Natural killer cell (primary cell): ENCODE data around the gene KRTCAP2. TPM values are rescaled to one million over a fixed set of nuclear protein-coding genes. Genes with fewer than 3 reads are reported as not detected.

ENCODE experiments used
- ATAC-seq, 3 donors: fragments of 150-1000 bp in 2 of 3; fragments of 200-7000 bp in 1 of 3; cut with Tn5 transposase; 1 replicate in 1 of 3; 2 replicates in 2 of 3; pipeline ENCODE4 v1.10.0; 2021; ENCODE audit warnings: mild to moderate bottlenecking in 2 of 3, moderate library complexity in 2 of 3
- DNase-seq, 2 donors: peaks; one replicate each; pipeline versions ENCODE4 v3.0.0 to v3.0.0-alpha.2; 2013 to 2021; ENCODE audit warnings: mixed read lengths in 1 of 2
- H3K27ac ChIP-seq: one replicate; pipeline ENCODE4 v1.5.1; 2013; ENCODE audit warnings: mild to moderate bottlenecking, low read length
- H3K27me3 ChIP-seq: one replicate; pipeline ENCODE4 v1.6.1; 2013; ENCODE audit warnings: low read length; ENCODE audit not compliant: control insufficient read depth, insufficient read depth
- H3K36me3 ChIP-seq: one replicate; pipeline ENCODE4 v1.6.1; 2013; ENCODE audit warnings: low read length; ENCODE audit not compliant: control insufficient read depth, insufficient read depth
- H3K4me1 ChIP-seq: one replicate; pipeline ENCODE4 v1.6.1; 2013; ENCODE audit warnings: low read length; ENCODE audit not compliant: control insufficient read depth, insufficient read depth
- H3K4me3 ChIP-seq: one replicate; pipeline ENCODE4 v1.5.1; 2013; ENCODE audit warnings: low read length
- H3K9me3 ChIP-seq: one replicate; pipeline ENCODE4 v1.6.1; 2013; ENCODE audit warnings: low read length; ENCODE audit not compliant: control insufficient read depth, insufficient read depth
- H3K27ac Mint-ChIP-seq, 2 donors: one replicate each; pipeline ENCODE4 v1.8.0; 2022; ENCODE audit warnings: mild to moderate bottlenecking in 2 of 2, mixed read lengths in 2 of 2, moderate library complexity in 1 of 2
- H3K27me3 Mint-ChIP-seq, 2 donors: one replicate each; pipeline ENCODE4 v1.8.0; 2022; ENCODE audit warnings: low read depth in 2 of 2, mixed read lengths in 2 of 2
- H3K36me3 Mint-ChIP-seq: one replicate; pipeline ENCODE4 v1.8.0; 2022; ENCODE audit warnings: mixed read lengths
- H3K4me1 Mint-ChIP-seq, 2 donors: one replicate each; pipeline ENCODE4 v1.8.0; 2022; ENCODE audit warnings: mixed read lengths in 2 of 2
- H3K4me3 Mint-ChIP-seq: one replicate; pipeline ENCODE4 v1.8.0; 2022; ENCODE audit warnings: mild to moderate bottlenecking, moderate library complexity, mixed read lengths
- H3K9me3 Mint-ChIP-seq, 2 donors: one replicate each; pipeline ENCODE4 v1.8.0; 2022; ENCODE audit warnings: mixed read lengths in 2 of 2
- CTCF ChIP-seq: fragments of 200-600 bp; IDR thresholded peaks from one replicate; pipeline ENCODE4 v1.8.0; 2022; ENCODE audit warnings: antibody characterized with exemption
- WGBS: methylation state at CpG from one replicate; pipeline ENCODE4 v1.1.7; 2013; ENCODE audit warnings: missing lambda C conversion rate; ENCODE audit not compliant: insufficient coverage; 5-methylcytosine and 5-hydroxymethylcytosine counted together
- intact Hi-C: fragments of 100-400 bp; cut with micrococcal nuclease; formaldehyde crosslinking; loops from one replicate; pipeline ENCODE4 v1.14.2; 2022
- total RNA-seq, 4 donors: library from RNA; stranded (reverse); fragments of 120-200 nt in 1 of 4; gene quantifications; one replicate each; pipeline versions ENCODE4 v1.2.3 to v1.2.4, GENCODE V29; 2013 to 2022

The KRTCAP2 gene
- total RNA-seq, 3 donors from 2014 or later (not counting 1 experiment from before 2014, with no cell fraction given) = 95.3 to 113 (median 104) TPM

DNA sequence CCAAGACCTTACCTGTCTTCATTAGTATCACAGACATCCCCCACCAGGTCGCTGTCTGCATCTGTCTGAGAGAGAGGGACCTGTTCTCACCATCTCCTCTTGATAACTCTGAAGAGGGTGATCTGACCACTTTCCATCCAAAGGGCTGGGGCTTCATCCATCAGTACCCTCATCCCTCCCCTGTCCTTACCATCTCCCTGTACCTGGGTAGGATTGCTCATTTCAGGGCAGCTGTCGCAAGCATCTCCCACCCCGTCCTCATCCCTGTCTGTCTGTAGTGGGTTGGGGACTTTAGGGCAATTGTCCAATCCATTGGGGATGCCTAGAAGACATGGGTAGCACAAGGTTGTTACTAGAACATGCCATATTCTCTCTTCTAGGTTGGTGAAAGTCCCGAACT, 26.7 kb upstream of the KRTCAP2 start:
- H3K9me3 Mint-ChIP-seq = no peaks in the 10 kb centered on the region
- no peaks in the 10 kb centered on the region for H3K36me3 Mint-ChIP-seq
- no peaks in the 10 kb centered on the region for H3K27me3 ChIP-seq
- H3K27ac ChIP-seq = no peak overlapping the region
- no peaks in the 10 kb centered on the region for H3K36me3 ChIP-seq
- intact Hi-C loops = no loop called here
- no peak overlapping the region for H3K4me3 Mint-ChIP-seq
- WGBS = 81% methylated on average over 3 of the region's 4 CpGs
- ATAC-seq = no peak
- peaks cover 0 to 5% of the 10 kb centered on the region in 2 donors for H3K4me1 Mint-ChIP-seq
- H3K4me1 ChIP-seq = peaks cover 2% of the 10 kb centered on the region
- no peak for DNase-seq
- H3K27me3 Mint-ChIP-seq = peaks cover 0 to 3% of the 10 kb centered on the region in 2 donors
- no peak for TF ChIP-seq CTCF
- H3K4me3 ChIP-seq = no peak overlapping the region
- no peaks in the 10 kb centered on the region for H3K9me3 ChIP-seq
- H3K27ac Mint-ChIP-seq = peak overlapping the region in 1 of 2 donors; percentile 22

DNA sequence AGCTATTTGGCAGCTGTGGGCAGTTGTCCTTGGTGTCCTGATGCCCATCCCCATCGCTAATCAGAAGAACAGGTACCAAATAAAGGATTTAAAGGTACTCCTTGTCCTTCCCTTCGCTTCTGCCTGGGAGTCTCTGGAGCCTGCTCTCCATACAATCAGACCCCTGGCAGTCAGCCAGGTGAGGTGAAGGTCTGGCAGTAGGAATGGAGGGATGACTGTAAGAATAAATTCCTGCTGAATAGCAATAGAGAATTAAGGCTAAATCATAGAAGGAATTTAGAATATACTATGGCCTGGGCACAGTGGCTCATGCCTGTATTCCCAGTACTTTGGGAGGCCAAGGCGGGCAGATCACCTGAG, 25.4 kb upstream of the KRTCAP2 start:
- H3K36me3 Mint-ChIP-seq = no peaks in the 10 kb centered on the region
- H3K9me3 Mint-ChIP-seq = no peaks in the 10 kb centered on the region
- intact Hi-C loops = no loop called here
- H3K4me3 Mint-ChIP-seq = no peak overlapping the region
- no peaks in the 10 kb centered on the region for H3K9me3 ChIP-seq
- H3K27ac ChIP-seq = no peak overlapping the region
- H3K27ac Mint-ChIP-seq = no peak overlapping the region
- H3K27me3 ChIP-seq = no peaks in the 10 kb centered on the region
- no peak overlapping the region for H3K4me3 ChIP-seq
- ATAC-seq (no peak), DNase-seq (no peak)
- peaks cover 0 to 13% of the 10 kb centered on the region in 2 donors for H3K27me3 Mint-ChIP-seq
- peaks cover 14% of the 10 kb centered on the region for H3K4me1 ChIP-seq
- TF ChIP-seq CTCF = no peak
- H3K4me1 Mint-ChIP-seq = peaks cover 11 to 17% of the 10 kb centered on the region in 2 donors
- H3K36me3 ChIP-seq = no peaks in the 10 kb centered on the region
- 95% methylated on average over 3 of the region's 3 CpGs for whole genome bisulfite sequencing

DNA sequence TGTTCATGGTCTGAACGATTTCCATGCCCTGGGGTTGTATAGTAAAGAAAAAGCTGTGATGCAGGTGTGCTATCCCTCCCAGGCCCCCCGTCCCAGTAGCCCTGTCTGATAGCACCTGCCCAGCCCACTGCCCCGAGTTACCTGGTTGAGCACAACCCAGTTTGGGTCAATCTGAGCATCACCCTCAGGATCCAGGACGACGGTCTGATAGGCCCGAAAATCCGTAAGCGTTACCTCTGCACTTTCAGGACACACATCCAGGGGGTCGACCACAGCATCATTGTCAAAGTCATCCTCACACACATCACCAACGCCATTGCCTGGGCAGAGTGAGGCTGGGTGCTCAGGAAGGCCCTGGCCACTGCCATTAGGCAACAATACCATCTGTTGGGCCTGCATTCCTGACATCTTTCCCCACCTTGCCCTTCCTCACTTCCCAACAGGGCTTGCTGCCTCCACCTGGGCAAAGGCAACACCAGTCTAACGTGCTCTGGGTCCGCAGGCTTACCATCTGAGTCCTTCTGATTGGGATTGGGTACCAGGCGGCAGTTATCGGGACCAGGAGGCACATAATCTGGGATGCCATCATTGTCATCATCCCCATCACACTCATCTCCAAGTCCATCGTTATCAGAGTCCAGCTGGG, 24.9 kb upstream of the KRTCAP2 start:
- no peak overlapping the region for H3K4me3 Mint-ChIP-seq
- H3K9me3 ChIP-seq = no peaks in the 10 kb centered on the region
- H3K9me3 Mint-ChIP-seq = no peaks in the 10 kb centered on the region
- H3K4me1 Mint-ChIP-seq = peaks cover 15 to 22% of the 10 kb centered on the region in 2 donors
- intact Hi-C loops = no loop called here
- H3K27ac ChIP-seq = no peak overlapping the region
- ATAC-seq = no peak
- no peaks in the 10 kb centered on the region for H3K36me3 Mint-ChIP-seq
- no peak overlapping the region for H3K27ac Mint-ChIP-seq
- peaks cover 19% of the 10 kb centered on the region for H3K4me1 ChIP-seq
- TF ChIP-seq CTCF = no peak
- no peak overlapping the region for H3K4me3 ChIP-seq
- DNase-seq = no peak
- H3K36me3 ChIP-seq = no peaks in the 10 kb centered on the region
- 95% methylated on average over 15 of the region's 15 CpGs for WGBS
- peaks cover 0 to 16% of the 10 kb centered on the region in 2 donors for H3K27me3 Mint-ChIP-seq
- no peaks in the 10 kb centered on the region for H3K27me3 ChIP-seq
